MM.1S (cell line): ENCODE data around the gene PRUNE2.

ENCODE experiments used
- DNase-seq: peaks from one replicate; pipeline ENCODE4 v3.0.0-alpha.2; 2015
- H2AFZ ChIP-seq: fragments of 300-600 bp; sonication (generic); 2 replicates; pipeline ENCODE4 v1.6.0; 2016; ENCODE audit warnings: antibody characterized with exemption, low read length
- H3F3A ChIP-seq: fragments of 300-600 bp; sonication (generic); 2 replicates; pipeline ENCODE4 v1.6.1; 2016; ENCODE audit warnings: mild to moderate bottlenecking, antibody characterized with exemption, low read length, moderate library complexity, mixed read lengths; ENCODE audit not compliant: insufficient read depth
- H3K27ac ChIP-seq: fragments of 300-600 bp; sonication (generic); 2 replicates; pipeline ENCODE4 v1.5.1; 2016; ENCODE audit warnings: mild to moderate bottlenecking, low read length
- H3K27me3 ChIP-seq: fragments of 300-600 bp; sonication (generic); replicated peaks from 2 replicates; pipeline ENCODE4 v1.6.0; 2016; ENCODE audit warnings: low read length; ENCODE audit not compliant: insufficient read depth
- H3K36me3 ChIP-seq: fragments of 300-600 bp; sonication (generic); replicated peaks from 2 replicates; pipeline ENCODE4 v1.6.1; 2016; ENCODE audit warnings: mild to moderate bottlenecking, low read length, mixed read lengths; ENCODE audit not compliant: insufficient read depth
- H3K4me1 ChIP-seq: fragments of 300-600 bp; sonication (generic); 2 replicates; pipeline ENCODE4 v1.6.1; 2016; ENCODE audit warnings: low read length, mixed read lengths
- H3K4me2 ChIP-seq: fragments of 300-600 bp; sonication (generic); 2 replicates; pipeline ENCODE4 v1.6.0; 2016; ENCODE audit warnings: low read depth, low read length
- H3K4me3 ChIP-seq: fragments of 300-600 bp; sonication (generic); 2 replicates; pipeline ENCODE4 v1.5.1; 2016; ENCODE audit warnings: low read length, mixed read lengths
- H3K79me2 ChIP-seq: fragments of 300-600 bp; sonication (generic); 2 replicates; pipeline ENCODE4 v1.6.1; 2016; ENCODE audit warnings: mixed run types, low read length, mixed read lengths
- H3K9ac ChIP-seq: fragments of 300-600 bp; sonication (generic); 2 replicates; pipeline ENCODE4 v1.6.1; 2016; ENCODE audit warnings: low read length, mixed read lengths
- H3K9me2 ChIP-seq: fragments of 300-600 bp; sonication (generic); replicated peaks from 2 replicates; pipeline ENCODE4 v1.6.1; 2016; ENCODE audit warnings: mild to moderate bottlenecking, low read length, mixed read lengths; ENCODE audit not compliant: insufficient read depth
- H3K9me3 ChIP-seq: fragments of 300-600 bp; sonication (generic); replicated peaks from 2 replicates; pipeline ENCODE4 v1.6.1; 2016; ENCODE audit warnings: mild to moderate bottlenecking, low read length, mixed read lengths; ENCODE audit not compliant: insufficient read depth
- H4K20me1 ChIP-seq: fragments of 300-600 bp; sonication (generic); 2 replicates; pipeline ENCODE4 v1.6.1; 2016; ENCODE audit warnings: mild to moderate bottlenecking, low read length, moderate library complexity, mixed read lengths; ENCODE audit not compliant: insufficient read depth
- CTCF ChIP-seq: fragments of 300-600 bp; sonication (generic); IDR thresholded peaks from 2 replicates; pipeline ENCODE4 v1.5.1; 2016; ENCODE audit warnings: antibody characterized with exemption, low read length, mixed read lengths
- EZH2 ChIP-seq: fragments of 300-600 bp; sonication (generic); optimal IDR thresholded peaks from 2 replicates; pipeline ENCODE3; 2017; ENCODE audit warnings: low read depth, mild to moderate bottlenecking, antibody characterized with exemption, low read length, mixed read lengths
- EZH2phosphoT487 ChIP-seq: fragments of 300-600 bp; sonication (generic); IDR thresholded peaks from 2 replicates; pipeline ENCODE4 v1.6.1; 2018; ENCODE audit warnings: antibody characterized with exemption, low read length

The PRUNE2 gene

GRCh38 chr9:76846297-76846696 lies 59.6 kb downstream of the PRUNE2 start:
- no peaks in the 10 kb centered on the region for H3K36me3 ChIP-seq
- no peaks in the 10 kb centered on the region for H3K9me3 ChIP-seq
- H3K4me2 ChIP-seq = no peak overlapping the region
- TF ChIP-seq CTCF = no peak
- TF ChIP-seq EZH2phosphoT487 = no peak
- TF ChIP-seq EZH2 = no peak
- H3K79me2 ChIP-seq = no peaks in the 10 kb centered on the region
- no peaks in the 10 kb centered on the region for H3K27me3 ChIP-seq
- no peak overlapping the region for H2AFZ ChIP-seq
- H3K9ac ChIP-seq = no peak overlapping the region
- no peaks in the 10 kb centered on the region for H4K20me1 ChIP-seq
- no peak overlapping the region for H3K27ac ChIP-seq
- no peak overlapping the region for H3K4me3 ChIP-seq
- H3K4me1 ChIP-seq = no peaks in the 10 kb centered on the region
- no peak for DNase-seq
- no peaks in the 10 kb centered on the region for H3F3A ChIP-seq
- H3K9me2 ChIP-seq = no peaks in the 10 kb centered on the region

GRCh38 chr9:76845254-76845653 lies 60.7 kb downstream of the PRUNE2 start:
- Histone ChIP-seq H3K4me1 (no peaks in the 10 kb centered on the region), H3K27me3 (no peaks in the 10 kb centered on the region), H3K9me2 (no peaks in the 10 kb centered on the region), H3K4me3 (no peak overlapping the region), H3F3A (no peaks in the 10 kb centered on the region), H3K4me2 (no peak overlapping the region), H3K79me2 (no peaks in the 10 kb centered on the region), H4K20me1 (no peaks in the 10 kb centered on the region), H3K9ac (no peak overlapping the region), H3K36me3 (no peaks in the 10 kb centered on the region), H3K27ac (no peak overlapping the region), H3K9me3 (no peaks in the 10 kb centered on the region), H2AFZ (no peak overlapping the region)
- no peak for DNase-seq
- TF ChIP-seq CTCF = no peak
- TF ChIP-seq EZH2 = no peak
- no peak for TF ChIP-seq EZH2phosphoT487

- Histone ChIP-seq H3K9me2 (no peaks in the 10 kb centered on the region), H3K4me3 (no peak overlapping the region), H4K20me1 (no peaks in the 10 kb centered on the region), H3F3A (no peaks in the 10 kb centered on the region), H3K36me3 (no peaks in the 10 kb centered on the region), H3K4me1 (no peaks in the 10 kb centered on the region), H3K4me2 (no peak overlapping the region), H3K79me2 (no peaks in the 10 kb centered on the region), H3K9me3 (no peaks in the 10 kb centered on the region), H3K27ac (no peak overlapping the region), H2AFZ (no peak overlapping the region), H3K27me3 (no peaks in the 10 kb centered on the region), H3K9ac (no peak overlapping the region)
- no peak for TF ChIP-seq CTCF
- TF ChIP-seq EZH2 = no peak
- no peak for TF ChIP-seq EZH2phosphoT487
- DNase-seq = no peak
Measured at GRCh38 chr9:76835571-76836283, 70.2 kb downstream of the PRUNE2 start.
